ENCODE results near the gene GTF2E1. TPM values are rescaled to one million over a fixed set of nuclear protein-coding genes. Genes with fewer than 3 reads are reported as not detected.
A peak's percentile ranks its signal among the peaks of the same experiment; 100 is the strongest.
"Not testable (repeated sequence)": the region's sequence is repeated elsewhere in the genome, so short reads cannot be mapped to it uniquely, and the experiment has no call there.

The GTF2E1 gene
- total RNA-seq, 1 experiment from 2014 or later: 24.0 TPM

DNA sequence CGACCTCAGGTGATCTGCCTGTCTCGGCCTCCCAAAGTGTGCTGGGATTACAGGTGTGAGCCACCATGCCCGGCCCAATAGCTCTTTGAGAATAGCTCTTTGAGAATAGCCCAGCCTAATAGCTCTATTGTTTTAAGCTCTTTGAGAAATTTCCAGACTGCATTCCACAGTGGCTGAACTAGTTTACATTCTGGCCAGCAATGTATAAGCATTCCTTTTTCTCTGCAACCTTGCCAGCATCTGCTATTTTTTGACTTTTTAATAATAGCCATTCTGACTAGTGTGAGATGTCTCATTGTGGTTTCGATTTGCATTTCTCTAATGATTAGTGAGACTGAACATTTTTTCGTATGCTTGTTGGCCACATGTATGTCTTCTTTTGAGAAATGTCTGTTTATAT lies 43.3 kb downstream of the GTF2E1 start:
- DNase-seq (ENCODE audit: low read depth, low spot score); in situ Hi-C loops (cut with HindIII; ENCODE audit: low pct_unique_long_range_greater_than_20kb, low sequenced_read_pairs): not testable (repeated sequence)

DNA sequence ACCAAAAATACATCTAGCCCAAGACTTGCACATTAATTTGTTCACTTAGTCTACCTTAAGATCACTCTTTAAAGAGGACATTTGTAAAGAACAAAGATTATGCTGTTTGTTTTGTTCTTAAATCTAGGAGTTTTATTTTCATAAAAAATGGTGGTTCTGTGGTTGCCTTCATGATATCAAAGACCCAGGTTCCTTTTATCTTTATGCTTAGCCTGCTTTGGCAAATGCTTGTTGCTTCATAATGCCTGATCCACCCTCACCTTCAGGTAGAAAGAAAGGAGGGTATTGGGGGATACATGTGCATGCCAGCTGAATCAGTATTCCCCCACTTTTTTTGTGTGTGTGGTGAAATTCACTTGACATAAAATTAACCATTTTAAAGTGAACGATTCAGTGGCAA lies 48.5 kb downstream of the GTF2E1 start:
- DNase-seq (ENCODE audit: low read depth, low spot score): no peak
- in situ Hi-C loops (cut with HindIII; ENCODE audit: low pct_unique_long_range_greater_than_20kb, low sequenced_read_pairs): no loop called here

DNA sequence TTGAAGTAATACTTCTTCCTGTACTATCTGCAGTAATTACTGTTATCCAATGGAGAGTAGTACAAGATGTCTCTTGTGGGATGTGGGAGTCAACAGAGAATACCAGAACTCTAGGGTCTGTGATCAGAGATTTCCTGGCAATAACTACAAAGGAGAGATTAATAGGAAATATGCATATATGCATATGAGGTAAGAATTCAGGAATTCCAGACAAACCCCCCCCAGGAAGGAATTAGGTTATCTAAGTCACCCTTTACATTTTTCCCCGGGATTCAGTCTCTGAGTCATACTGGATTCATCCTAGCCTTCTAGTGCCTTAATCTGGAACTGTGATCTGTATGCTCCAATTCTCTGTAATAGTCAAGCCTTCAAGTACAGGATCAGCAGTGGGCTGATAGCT lies 49.4 kb downstream of the GTF2E1 start:
- in situ Hi-C loops (cut with HindIII; ENCODE audit: low pct_unique_long_range_greater_than_20kb, low sequenced_read_pairs): no loop called here
- no peak for DNase-seq (ENCODE audit: low read depth, low spot score)

DNA sequence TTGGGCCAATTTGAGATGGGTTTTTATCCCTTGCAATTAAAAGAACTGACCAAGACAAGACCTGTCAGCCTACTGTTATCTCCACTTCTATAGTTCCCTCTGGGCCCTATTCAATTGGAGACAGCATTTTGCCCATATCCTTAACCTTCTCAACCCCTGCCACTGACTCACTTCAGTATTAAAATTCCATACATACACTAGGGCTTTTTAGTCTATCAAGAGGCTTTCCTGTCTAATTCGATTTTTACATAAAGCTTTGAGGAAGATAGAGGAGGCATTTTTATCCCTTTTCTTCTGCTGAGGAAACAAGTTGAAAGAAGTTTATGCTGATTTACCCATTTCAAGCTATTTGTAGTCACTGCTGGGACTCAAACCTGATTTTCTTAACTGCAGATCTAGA lies 51.1 kb downstream of the GTF2E1 start:
- in situ Hi-C loops (cut with HindIII; ENCODE audit: low pct_unique_long_range_greater_than_20kb, low sequenced_read_pairs): no loop called here
- DNase-seq (ENCODE audit: low read depth, low spot score): no peak

DNA sequence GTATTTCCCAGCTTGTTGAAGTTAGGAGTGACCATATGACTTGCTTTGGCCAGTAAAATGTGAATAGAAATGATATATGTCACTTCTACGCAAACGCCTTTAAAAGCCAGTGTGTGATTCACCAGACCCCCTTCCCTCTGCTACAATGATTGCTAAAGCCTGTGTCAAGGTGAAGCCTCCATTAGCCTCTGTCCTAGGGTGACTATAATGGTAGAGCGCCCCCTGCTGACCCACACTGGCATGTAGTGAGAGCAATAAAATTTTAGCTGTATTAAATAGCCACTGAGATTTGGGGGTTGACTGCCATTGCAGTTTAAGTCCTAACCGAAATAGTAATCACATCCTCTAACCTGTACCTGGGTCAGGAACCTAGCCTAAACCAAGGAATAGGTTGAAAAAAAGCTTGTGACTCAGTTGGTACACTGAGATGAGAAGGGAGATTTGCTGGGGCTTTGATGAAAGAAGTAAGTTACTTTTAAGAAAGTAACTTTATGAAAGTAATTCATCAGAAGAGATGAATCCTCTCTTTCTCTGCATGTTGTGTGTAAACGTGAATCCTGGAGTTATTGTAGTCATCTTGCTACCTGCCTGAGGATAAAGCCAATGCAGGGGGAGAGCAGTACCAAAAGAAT lies 52.6 kb downstream of the GTF2E1 start:
- in situ Hi-C loops (cut with HindIII; ENCODE audit: low pct_unique_long_range_greater_than_20kb, low sequenced_read_pairs): no loop called here
- peak; percentile 86 for DNase-seq (ENCODE audit: low read depth, low spot score)

DNA sequence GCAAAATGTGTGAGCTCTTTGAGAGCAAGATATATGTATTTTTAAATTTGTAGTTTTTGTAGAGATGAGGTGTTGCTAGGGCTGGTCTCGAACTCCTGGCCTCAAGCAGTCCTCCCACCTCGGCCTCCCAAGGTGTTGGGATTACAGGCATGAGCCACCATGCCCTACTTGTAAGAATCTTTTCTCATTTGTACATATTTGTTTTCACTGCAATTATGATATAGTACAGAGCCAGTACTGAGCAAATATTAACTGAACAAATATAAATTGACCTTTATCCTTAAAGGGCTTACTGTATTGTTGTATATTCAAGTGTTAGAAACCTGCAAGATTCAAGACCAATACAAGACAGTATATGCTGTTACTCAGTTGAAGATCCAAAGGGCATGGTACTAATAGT lies 53.4 kb downstream of the GTF2E1 start:
- DNase-seq (ENCODE audit: low read depth, low spot score): no peak
- in situ Hi-C loops (cut with HindIII; ENCODE audit: low pct_unique_long_range_greater_than_20kb, low sequenced_read_pairs): no loop called here

DNA sequence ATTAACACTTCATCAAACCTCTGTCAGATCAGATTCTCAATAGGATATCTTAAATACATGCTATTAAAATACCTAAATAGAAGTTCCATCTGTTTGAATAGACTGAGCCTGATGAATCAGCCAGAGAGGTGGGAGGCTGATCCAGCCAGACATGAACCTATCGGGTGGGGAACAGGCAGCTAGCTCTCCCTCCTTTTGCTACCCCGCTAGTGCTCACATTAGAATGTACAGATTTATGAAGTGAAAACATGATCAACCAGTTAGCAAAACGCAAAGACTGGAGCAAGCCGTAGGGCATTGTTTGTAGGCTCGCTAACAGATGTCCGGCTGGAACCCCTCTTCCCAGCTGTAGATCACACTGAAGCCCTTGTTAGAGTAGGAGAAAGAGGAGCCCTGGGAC lies 54.4 kb downstream of the GTF2E1 start:
- in situ Hi-C loops (cut with HindIII; ENCODE audit: low pct_unique_long_range_greater_than_20kb, low sequenced_read_pairs): no loop called here
- no peak for DNase-seq (ENCODE audit: low read depth, low spot score)

DNA sequence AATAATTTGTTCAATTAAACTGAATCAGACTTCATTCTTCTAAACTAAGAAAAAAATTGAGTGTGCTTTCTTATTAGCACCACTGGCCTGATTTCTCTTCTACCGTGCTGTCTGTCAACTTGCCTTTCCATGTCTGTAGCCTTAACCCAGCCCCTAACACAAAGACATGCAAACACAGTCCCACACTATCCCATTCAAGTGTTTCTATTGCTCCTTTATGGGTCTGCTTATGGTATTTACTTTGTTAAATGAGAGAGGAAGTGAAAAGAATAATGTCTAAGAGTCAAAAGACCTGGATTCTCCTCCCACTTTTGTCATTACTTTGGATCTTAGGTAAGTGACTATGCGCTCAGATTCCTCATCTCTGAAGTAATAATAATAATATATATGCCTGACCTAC lies 55.3 kb downstream of the GTF2E1 start:
- in situ Hi-C loops (cut with HindIII; ENCODE audit: low pct_unique_long_range_greater_than_20kb, low sequenced_read_pairs): no loop called here

DNA sequence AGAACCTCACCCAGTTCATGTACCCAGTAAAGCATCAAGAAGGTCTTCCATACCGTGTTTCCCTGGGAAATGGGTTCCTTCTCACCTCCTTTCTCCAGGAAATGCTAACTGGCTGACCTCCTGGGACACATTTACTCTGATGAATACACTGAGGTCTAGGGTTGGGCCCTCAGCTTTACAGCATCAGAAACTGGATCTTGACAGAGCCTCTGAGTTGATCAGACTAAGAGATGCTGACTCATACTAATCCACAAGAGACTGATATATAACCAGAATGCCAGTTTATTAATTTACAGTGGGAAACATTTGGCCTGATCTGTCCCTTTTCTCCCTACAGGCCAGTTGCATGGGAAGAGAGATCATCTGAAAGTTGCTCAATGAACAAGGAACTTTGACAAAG lies 55.8 kb downstream of the GTF2E1 start:
- in situ Hi-C loops (cut with HindIII; ENCODE audit: low pct_unique_long_range_greater_than_20kb, low sequenced_read_pairs): no loop called here
- DNase-seq (ENCODE audit: low read depth, low spot score): no peak

More for the DNA sequence above, 55.3 kb downstream of the GTF2E1 start:
- DNase-seq (ENCODE audit: low read depth, low spot score): no peak

DNA sequence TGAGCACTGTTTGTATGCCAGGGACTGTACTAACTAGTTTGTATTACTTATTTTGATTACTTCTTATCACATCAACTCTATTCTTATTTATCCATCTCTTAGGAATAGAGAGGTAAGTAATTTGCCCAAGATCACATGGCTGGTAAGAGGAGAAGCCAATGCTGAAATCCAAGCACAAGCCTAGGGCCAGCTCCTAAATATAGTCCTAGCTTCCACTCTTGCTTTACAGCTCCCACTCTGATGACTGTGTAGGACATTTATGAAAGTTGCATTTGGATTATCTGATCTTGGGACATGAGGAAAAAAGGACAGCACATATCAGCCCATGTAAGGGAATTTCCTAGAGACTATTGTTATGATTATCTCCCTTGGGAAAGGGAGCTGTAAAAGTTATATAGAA lies 58.1 kb downstream of the GTF2E1 start:
- in situ Hi-C loops (cut with HindIII; ENCODE audit: low pct_unique_long_range_greater_than_20kb, low sequenced_read_pairs): no loop called here
- no peak for DNase-seq (ENCODE audit: low read depth, low spot score)

DNA sequence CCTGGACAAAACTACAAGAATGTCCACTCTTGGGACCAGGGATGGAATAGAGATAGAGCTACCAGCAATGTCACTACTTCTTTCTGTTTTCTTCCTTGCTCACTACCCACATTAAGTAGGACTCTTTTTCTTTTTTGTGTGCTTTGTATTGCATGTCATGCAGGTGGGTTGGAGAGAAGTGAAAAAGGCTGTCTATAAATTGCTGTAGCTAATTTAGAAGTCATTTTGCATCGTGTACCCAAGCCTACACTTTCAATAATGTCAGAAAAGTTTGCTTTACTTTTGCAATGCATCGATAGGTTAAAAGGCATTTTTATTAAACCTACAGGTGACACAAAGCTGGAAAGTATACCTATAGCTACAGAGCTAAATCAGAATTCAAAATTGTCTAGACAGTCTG lies 58.9 kb downstream of the GTF2E1 start:
- DNase-seq (ENCODE audit: low read depth, low spot score): no peak
- in situ Hi-C loops (cut with HindIII; ENCODE audit: low pct_unique_long_range_greater_than_20kb, low sequenced_read_pairs): no loop called here

DNA sequence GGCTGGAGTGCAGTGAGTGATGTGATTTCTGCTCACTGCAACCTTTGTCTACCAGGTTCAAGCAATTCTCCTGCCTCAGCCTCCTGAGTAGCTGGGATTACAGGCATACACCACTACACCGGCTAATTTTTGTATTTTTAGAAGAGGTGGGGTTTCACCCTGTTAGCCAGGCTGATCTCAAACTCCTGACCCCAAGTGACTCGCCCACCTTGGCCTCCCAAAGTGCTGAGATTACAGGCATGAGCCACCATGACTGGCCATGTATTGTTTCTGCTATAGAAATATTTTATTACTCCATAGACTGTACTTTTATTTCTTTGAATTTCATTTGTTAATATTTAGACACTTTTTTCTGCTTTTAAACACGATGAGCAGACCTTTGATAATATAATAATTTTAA lies 60.4 kb downstream of the GTF2E1 start:
- in situ Hi-C loops (cut with HindIII; ENCODE audit: low pct_unique_long_range_greater_than_20kb, low sequenced_read_pairs): no loop called here
- no peak for DNase-seq (ENCODE audit: low read depth, low spot score)

DNA sequence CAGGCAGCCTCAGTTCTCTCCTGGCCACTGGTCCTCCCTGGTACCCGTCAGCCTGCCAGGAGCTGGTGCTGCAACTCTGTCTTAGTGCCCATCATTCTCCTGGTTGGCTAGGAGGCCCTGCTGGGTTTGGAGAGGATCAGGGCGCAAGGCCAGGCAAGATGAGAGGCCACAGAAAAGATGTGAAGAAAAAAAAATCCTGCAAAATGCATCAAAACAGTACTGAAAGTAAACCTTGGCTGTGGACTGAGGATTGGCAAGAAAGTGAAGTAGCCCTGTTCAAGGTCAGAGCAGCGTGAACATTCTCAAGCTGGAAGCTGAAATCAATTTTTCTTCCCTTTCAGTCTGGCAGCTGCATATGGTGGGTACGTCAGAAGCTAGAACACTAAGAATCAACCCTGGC lies 74.2 kb downstream of the GTF2E1 start:
- in situ Hi-C loops (cut with HindIII; ENCODE audit: low pct_unique_long_range_greater_than_20kb, low sequenced_read_pairs): no loop called here

DNA sequence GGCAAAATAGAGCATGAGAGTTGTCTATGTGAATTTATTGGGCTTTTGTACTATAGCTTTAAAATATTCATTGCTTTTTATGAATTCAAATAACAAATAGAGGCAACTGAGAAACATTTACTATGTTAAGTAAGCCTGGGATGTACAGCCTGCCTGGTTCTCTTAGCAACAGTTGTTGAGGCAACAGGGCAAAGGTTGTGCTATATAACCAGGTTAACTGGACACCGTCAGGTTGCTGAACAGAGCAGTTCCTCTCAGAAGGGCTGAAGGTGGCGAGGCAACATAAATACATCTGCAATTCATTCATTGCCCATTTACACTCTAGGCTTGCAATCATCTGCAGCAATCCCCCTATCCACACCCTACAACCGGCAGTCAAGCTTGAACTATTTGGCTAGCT lies 78.2 kb downstream of the GTF2E1 start:
- DNase-seq (ENCODE audit: low read depth, low spot score): no peak
- in situ Hi-C loops (cut with HindIII; ENCODE audit: low pct_unique_long_range_greater_than_20kb, low sequenced_read_pairs): no loop called here

More for the DNA sequence above, 74.2 kb downstream of the GTF2E1 start:
- DNase-seq (ENCODE audit: low read depth, low spot score): no peak

DNA sequence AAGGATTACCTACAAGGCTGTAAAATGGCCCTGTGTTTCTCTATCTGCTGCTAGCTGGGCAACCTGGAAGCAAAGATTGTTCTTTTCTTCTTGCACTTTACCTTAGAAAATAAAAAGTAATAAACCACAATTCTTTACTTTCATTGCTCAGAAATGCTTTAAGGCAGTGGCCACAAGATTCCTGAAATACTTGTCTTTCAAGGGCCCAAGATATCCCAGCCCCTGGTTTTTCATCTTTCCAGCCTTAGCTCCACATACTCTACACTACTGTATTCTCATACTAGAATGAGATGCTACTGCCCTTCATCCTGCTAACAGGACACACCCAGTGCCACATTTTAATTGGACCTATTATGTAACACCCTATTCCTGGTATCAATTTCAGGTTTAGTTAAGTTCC lies 78.9 kb downstream of the GTF2E1 start:
- in situ Hi-C loops (cut with HindIII; ENCODE audit: low pct_unique_long_range_greater_than_20kb, low sequenced_read_pairs): no loop called here
- DNase-seq (ENCODE audit: low read depth, low spot score): no peak

DNA sequence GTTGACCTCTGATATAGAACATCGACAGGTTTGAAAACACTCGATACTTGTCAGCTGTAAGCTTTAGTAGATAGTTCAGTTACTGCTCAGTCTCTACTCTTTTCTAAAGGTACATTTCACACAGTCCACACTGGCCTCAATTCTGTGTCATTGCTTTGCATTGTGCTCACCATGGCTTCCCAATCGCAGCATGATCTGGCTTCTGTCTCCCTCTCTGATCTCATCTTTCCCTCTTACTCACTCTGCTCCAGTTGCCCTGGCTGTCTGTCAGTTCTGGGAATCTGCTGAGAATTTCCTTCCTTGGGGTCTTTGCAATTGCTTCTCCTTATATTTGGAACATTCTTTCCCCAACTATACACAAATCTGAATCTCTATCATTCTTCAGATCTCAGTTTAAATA lies 80.6 kb downstream of the GTF2E1 start:
- in situ Hi-C loops (cut with HindIII; ENCODE audit: low pct_unique_long_range_greater_than_20kb, low sequenced_read_pairs): no loop called here

DNA sequence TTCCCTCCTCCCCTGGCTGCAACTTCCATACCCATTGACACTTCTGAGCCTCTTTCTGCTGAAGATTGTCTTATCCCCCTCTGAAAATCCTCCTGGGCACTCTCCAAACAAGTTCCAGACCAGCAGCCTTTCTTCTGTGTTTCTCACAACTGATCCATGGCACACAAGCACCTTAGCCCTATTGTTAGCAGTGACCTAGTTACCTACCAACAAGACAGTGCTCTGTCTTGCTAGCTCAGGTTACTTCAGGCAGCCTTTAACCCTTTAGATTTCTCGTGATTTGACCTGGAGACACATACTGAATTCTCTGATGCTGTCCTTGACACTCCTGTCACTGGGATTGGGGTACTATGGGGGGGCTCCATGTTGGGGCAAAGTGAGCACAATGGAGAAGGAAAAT lies 82.1 kb downstream of the GTF2E1 start:
- DNase-seq (ENCODE audit: low read depth, low spot score): no peak
- in situ Hi-C loops (cut with HindIII; ENCODE audit: low pct_unique_long_range_greater_than_20kb, low sequenced_read_pairs): no loop called here

More for the DNA sequence above, 80.6 kb downstream of the GTF2E1 start:
- DNase-seq (ENCODE audit: low read depth, low spot score): no peak

DNA sequence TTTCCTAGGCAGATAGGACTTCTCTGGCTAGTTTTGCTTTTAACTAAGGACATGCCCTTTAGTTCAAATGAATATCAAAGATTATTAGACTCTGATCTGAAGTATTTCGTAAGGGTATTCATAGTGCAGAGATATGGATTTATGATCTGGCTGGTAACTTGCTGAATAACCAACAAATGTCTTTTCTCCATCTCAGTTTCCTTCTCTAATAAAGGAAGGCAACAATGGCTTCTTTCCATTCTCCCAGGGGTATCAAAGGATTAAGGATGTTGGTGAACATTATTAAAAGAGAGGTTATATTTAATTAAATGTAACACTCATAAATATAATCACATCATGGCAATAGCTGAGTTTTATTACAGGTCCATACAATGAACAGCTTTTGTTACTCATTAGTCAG lies 86.3 kb downstream of the GTF2E1 start:
- in situ Hi-C loops (cut with HindIII; ENCODE audit: low pct_unique_long_range_greater_than_20kb, low sequenced_read_pairs): no loop called here
- no peak for DNase-seq (ENCODE audit: low read depth, low spot score)

DNA sequence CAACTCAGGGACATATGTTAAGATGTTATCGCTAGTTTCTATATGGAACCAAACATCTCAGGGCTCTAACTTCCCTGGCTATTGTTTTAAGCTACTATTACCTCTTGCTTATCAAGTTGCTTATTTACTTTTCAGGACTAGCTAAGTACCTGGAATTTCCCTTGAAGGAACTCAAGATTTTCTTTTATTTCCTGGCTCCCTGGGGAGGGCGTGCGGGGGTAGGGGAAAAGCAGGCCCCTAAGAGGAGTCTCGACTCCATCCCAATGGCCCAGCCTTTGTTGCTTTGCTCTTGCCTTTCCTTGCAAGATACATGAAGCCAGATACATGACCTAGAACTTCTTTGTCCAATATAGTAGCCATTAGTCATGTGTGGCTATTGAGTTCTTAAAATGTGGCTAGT lies 88.5 kb downstream of the GTF2E1 start:
- in situ Hi-C loops (cut with HindIII; ENCODE audit: low pct_unique_long_range_greater_than_20kb, low sequenced_read_pairs): no loop called here

More for the DNA sequence above, 88.5 kb downstream of the GTF2E1 start:
- DNase-seq (ENCODE audit: low read depth, low spot score): no peak
